ENCODE measurements around the gene OR1L8. TPM values are rescaled to one million over a fixed set of nuclear protein-coding genes. Genes with fewer than 3 reads are reported as not detected.

The OR1L8 gene
- total RNA-seq, 1 experiment from 2014 or later: not detected

DNA sequence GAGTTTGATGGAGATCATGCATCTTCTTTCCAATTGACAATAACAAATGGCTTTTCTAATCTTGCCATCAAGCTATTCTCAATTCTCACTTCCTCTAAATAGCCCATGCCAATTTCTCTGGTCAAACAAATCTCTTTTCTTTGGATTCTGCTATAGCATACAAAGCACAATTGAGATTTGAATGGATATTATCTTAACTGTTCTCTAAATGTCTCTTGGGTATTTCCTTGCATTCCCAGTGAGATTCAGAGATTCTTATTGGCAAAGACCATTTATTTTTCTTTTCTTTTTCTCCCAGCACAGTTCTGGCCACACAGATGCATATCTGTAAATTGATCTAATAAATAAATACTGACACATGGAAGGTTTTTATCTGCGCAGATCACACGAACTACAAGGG lies 30.4 kb downstream of the OR1L8 start, which contains the start of gene OR1N2:
TSS of gene OR1N2 (plus strand) at position 301 of the 400 bp plus-strand sequence. CDS start 100 bp downstream, outside the sequence.
- POLR2A ChIA-PET: no interaction called here
- CTCF ChIA-PET: no interaction called here
- BruUV-seq (replicated peaks): no TSS peak

DNA sequence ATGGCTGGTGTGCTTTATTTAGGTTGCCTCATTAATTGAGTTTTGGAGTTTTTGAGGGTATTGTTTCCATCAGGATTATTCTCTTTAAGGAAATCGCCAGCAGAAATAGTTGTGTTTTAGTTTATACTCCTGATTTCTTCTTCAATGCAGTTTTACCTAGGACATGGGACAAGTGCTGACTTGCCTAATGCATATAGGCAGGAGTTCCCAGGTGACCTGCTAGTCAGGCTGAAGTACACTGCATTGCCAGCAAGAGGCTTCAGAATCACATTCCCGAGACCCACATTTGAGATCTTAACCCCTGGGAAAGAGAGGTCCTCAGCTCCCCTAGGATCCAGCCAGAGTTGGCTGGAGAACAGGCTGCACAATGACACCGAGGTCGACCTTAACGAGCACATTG lies 31.8 kb downstream of the OR1L8 start:
- POLR2A ChIA-PET: no interaction called here
- Histone ChIP-seq H3K27ac (ENCODE audit: low read length) (no peak overlapping the region), H3K4me1 (ENCODE audit: control insufficient read depth, insufficient read depth, low read length) (no peaks in the 10 kb centered on the region), H3K36me3 (ENCODE audit: control insufficient read depth, insufficient read depth, low read length) (no peaks in the 10 kb centered on the region), H3K4me3 (ENCODE audit: low read depth in 2 of 2, low read length in 2 of 2) (no peak overlapping the region), H3K27me3 (ENCODE audit: control insufficient read depth, insufficient read depth, low read length) (peaks cover 4% of the 10 kb centered on the region; the same call in 1 of the 2 replicates), H3K9me3 (ENCODE audit: control insufficient read depth, insufficient read depth, low read depth, low read length) (no peaks in the 10 kb centered on the region)
- ATAC-seq (no peak), DNase-seq (ENCODE audit: low read depth, low spot score) (no peak)
- in situ Hi-C loops (cut with HindIII; ENCODE audit: low pct_unique_long_range_greater_than_20kb, low sequenced_read_pairs): no loop called here
- CTCF ChIA-PET: interaction anchor here (0.6 kb wide), 1 partner anchor 261 kb away, joined by 3 read pairs; no protein-coding TSS in a partner anchor
- TF ChIP-seq, protein P1, sequence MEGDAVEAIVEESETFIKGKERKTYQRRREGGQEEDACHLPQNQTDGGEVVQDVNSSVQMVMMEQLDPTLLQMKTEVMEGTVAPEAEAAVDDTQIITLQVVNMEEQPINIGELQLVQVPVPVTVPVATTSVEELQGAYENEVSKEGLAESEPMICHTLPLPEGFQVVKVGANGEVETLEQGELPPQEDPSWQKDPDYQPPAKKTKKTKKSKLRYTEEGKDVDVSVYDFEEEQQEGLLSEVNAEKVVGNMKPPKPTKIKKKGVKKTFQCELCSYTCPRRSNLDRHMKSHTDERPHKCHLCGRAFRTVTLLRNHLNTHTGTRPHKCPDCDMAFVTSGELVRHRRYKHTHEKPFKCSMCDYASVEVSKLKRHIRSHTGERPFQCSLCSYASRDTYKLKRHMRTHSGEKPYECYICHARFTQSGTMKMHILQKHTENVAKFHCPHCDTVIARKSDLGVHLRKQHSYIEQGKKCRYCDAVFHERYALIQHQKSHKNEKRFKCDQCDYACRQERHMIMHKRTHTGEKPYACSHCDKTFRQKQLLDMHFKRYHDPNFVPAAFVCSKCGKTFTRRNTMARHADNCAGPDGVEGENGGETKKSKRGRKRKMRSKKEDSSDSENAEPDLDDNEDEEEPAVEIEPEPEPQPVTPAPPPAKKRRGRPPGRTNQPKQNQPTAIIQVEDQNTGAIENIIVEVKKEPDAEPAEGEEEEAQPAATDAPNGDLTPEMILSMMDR (IDR thresholded peaks at IDR 0.05): no peak
- TF ChIP-seq, protein P2, sequence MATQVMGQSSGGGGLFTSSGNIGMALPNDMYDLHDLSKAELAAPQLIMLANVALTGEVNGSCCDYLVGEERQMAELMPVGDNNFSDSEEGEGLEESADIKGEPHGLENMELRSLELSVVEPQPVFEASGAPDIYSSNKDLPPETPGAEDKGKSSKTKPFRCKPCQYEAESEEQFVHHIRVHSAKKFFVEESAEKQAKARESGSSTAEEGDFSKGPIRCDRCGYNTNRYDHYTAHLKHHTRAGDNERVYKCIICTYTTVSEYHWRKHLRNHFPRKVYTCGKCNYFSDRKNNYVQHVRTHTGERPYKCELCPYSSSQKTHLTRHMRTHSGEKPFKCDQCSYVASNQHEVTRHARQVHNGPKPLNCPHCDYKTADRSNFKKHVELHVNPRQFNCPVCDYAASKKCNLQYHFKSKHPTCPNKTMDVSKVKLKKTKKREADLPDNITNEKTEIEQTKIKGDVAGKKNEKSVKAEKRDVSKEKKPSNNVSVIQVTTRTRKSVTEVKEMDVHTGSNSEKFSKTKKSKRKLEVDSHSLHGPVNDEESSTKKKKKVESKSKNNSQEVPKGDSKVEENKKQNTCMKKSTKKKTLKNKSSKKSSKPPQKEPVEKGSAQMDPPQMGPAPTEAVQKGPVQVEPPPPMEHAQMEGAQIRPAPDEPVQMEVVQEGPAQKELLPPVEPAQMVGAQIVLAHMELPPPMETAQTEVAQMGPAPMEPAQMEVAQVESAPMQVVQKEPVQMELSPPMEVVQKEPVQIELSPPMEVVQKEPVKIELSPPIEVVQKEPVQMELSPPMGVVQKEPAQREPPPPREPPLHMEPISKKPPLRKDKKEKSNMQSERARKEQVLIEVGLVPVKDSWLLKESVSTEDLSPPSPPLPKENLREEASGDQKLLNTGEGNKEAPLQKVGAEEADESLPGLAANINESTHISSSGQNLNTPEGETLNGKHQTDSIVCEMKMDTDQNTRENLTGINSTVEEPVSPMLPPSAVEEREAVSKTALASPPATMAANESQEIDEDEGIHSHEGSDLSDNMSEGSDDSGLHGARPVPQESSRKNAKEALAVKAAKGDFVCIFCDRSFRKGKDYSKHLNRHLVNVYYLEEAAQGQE (IDR thresholded peaks at IDR 0.05; ENCODE audit: insufficient read depth in 1 of 2, low read depth in 2 of 2, low read length in 1 of 2): no peak
- TF ChIP-seq SIN3A (IDR thresholded peaks at IDR 0.05; ENCODE audit: borderline replicate concordance, insufficient read depth, low read depth, low read length) (no peak), TCF7L2 (IDR thresholded peaks at IDR 0.05; ENCODE audit: low read depth, low read length) (no peak), POLR2AphosphoS5 (IDR thresholded peaks at IDR 0.05; ENCODE audit: low read depth, low read length) (no peak)
- BruUV-seq (replicated peaks): no TSS peak
- intact Hi-C loops (cut with micrococcal nuclease; ENCODE audit: unreplicated experiment): no loop called here

More for the DNA sequence above, 30.4 kb downstream of the OR1L8 start, which contains the start of gene OR1N2:
- ATAC-seq: no peak
- TF ChIP-seq, protein P1 (IDR thresholded peaks at IDR 0.05): no peak
- TF ChIP-seq SIN3A (IDR thresholded peaks at IDR 0.05; ENCODE audit: borderline replicate concordance, insufficient read depth, low read depth, low read length) (no peak), TCF7L2 (IDR thresholded peaks at IDR 0.05; ENCODE audit: low read depth, low read length) (no peak), POLR2AphosphoS5 (IDR thresholded peaks at IDR 0.05; ENCODE audit: low read depth, low read length) (no peak)
- TF ChIP-seq, protein P2 (IDR thresholded peaks at IDR 0.05; ENCODE audit: insufficient read depth in 1 of 2, low read depth in 2 of 2, low read length in 1 of 2): no peak
- in situ Hi-C loops (cut with HindIII; ENCODE audit: low pct_unique_long_range_greater_than_20kb, low sequenced_read_pairs): no loop called here
- Histone ChIP-seq H3K9me3 (ENCODE audit: control insufficient read depth, insufficient read depth, low read depth, low read length) (no peaks in the 10 kb centered on the region), H3K4me3 (ENCODE audit: low read depth in 2 of 2, low read length in 2 of 2) (no peak within 1 kb of the TSS), H3K27me3 (ENCODE audit: control insufficient read depth, insufficient read depth, low read length) (peaks cover 4% of the 10 kb centered on the region; the same call in 1 of the 2 replicates), H3K4me1 (ENCODE audit: control insufficient read depth, insufficient read depth, low read length) (no peaks in the 10 kb centered on the region), H3K27ac (ENCODE audit: low read length) (no peak within 1 kb of the TSS), H3K36me3 (ENCODE audit: control insufficient read depth, insufficient read depth, low read length) (no peaks in the 10 kb centered on the region)
- no peak for DNase-seq (ENCODE audit: low read depth, low spot score)
- intact Hi-C loops (cut with micrococcal nuclease; ENCODE audit: unreplicated experiment): no loop called here

Measured in Panc1 (cell line).